Neural cell (in vitro differentiated cells): ENCODE data around the gene SMIM44. TPM values are rescaled to one million over a fixed set of nuclear protein-coding genes. Genes with fewer than 3 reads are reported as not detected.

Source experiments
- H2AFZ ChIP-seq: fragments of 200-600, 300-800 bp; sonication (generic), shearing (Covaris generic); 2 replicates; pipeline ENCODE4 v1.6.0; 2014; ENCODE audit warnings: low read depth, mild to moderate bottlenecking, antibody characterized with exemption, low read length, moderate library complexity
- H3F3A ChIP-seq: fragments of 200-600 bp; shearing (Covaris generic); 2 replicates; pipeline ENCODE4 v1.6.1; 2016; ENCODE audit warnings: mild to moderate bottlenecking, moderate library complexity, mixed read lengths, antibody characterized with exemption, low read length; ENCODE audit not compliant: insufficient read depth, poor library complexity, severe bottlenecking
- H3K27ac ChIP-seq: fragments of 200-600, 300-800 bp; sonication (generic), shearing (Covaris generic); 2 replicates; pipeline ENCODE4 v1.5.1; 2014; ENCODE audit warnings: mild to moderate bottlenecking, low read length, moderate library complexity
- H3K27me3 ChIP-seq: fragments of 300-800, 200-600 bp; sonication (generic), shearing (Covaris generic); 2 replicates; pipeline ENCODE4 v1.6.0; 2014; ENCODE audit warnings: mild to moderate bottlenecking, low read depth, low read length, moderate library complexity; ENCODE audit not compliant: insufficient read depth
- H3K36me3 ChIP-seq: fragments of 300-800, 200-600 bp; sonication (generic), shearing (Covaris generic); 2 replicates; pipeline ENCODE4 v1.5.1; 2014; ENCODE audit warnings: mild to moderate bottlenecking, antibody characterized with exemption, low read length, moderate library complexity; ENCODE audit not compliant: insufficient read depth
- H3K4me2 ChIP-seq: fragments of 300-800, 200-600 bp; sonication (generic), shearing (Covaris generic); 2 replicates; pipeline ENCODE4 v1.6.0; 2014; ENCODE audit warnings: mild to moderate bottlenecking, low read length
- H3K4me3 ChIP-seq: fragments of 300-800, 200-600 bp; sonication (generic), shearing (Covaris generic); 2 replicates; pipeline ENCODE4 v1.5.1; 2014; ENCODE audit warnings: mild to moderate bottlenecking, low read length, moderate library complexity
- H3K79me2 ChIP-seq: fragments of 200-600 bp; shearing (Covaris generic); replicated peaks from 2 replicates; pipeline ENCODE4 v1.6.0; 2014; ENCODE audit warnings: mild to moderate bottlenecking, low read length, moderate library complexity; ENCODE audit not compliant: insufficient read depth
- H3K9ac ChIP-seq: fragments of 300-800, 200-600 bp; sonication (generic), shearing (Covaris generic); 2 replicates; pipeline ENCODE4 v1.6.1; 2016; ENCODE audit warnings: mild to moderate bottlenecking, low read length, mixed read lengths
- H3K9me2 ChIP-seq: fragments of 200-600 bp; shearing (Covaris generic); 2 replicates; pipeline ENCODE4 v1.6.1; 2016; ENCODE audit warnings: mild to moderate bottlenecking, low read length, mixed read lengths; ENCODE audit not compliant: insufficient read depth
- H3K9me3 ChIP-seq: fragments of 200-600, 300-800 bp; sonication (generic), shearing (Covaris generic); 2 replicates; pipeline ENCODE4 v1.6.1; 2016; ENCODE audit warnings: mild to moderate bottlenecking, mixed run types, low read length, moderate library complexity, mixed read lengths
- H4K20me1 ChIP-seq: fragments of 200-600 bp; shearing (Covaris generic); 2 replicates; pipeline ENCODE4 v1.6.1; 2016; ENCODE audit warnings: mild to moderate bottlenecking, mixed run types; ENCODE audit not compliant: insufficient read depth
- EP300 ChIP-seq: fragments of 450-650 bp; conservative IDR thresholded peaks from 2 replicates; pipeline ENCODE4 v1.6.1; 2014; ENCODE audit warnings: antibody characterized with exemption, mild to moderate bottlenecking, moderate library complexity; ENCODE audit not compliant: poor library complexity, severe bottlenecking
- EZH2 ChIP-seq: fragments of 200-600, 300-800 bp; shearing (Covaris generic), sonication (generic); IDR thresholded peaks from 2 replicates; pipeline ENCODE4 v1.6.1; 2014; ENCODE audit warnings: antibody characterized with exemption, low read length, borderline replicate concordance, mild to moderate bottlenecking; ENCODE audit not compliant: insufficient read depth, poor library complexity, severe bottlenecking
- MXI1 ChIP-seq: fragments of 450-650 bp; conservative IDR thresholded peaks from 2 replicates; pipeline ENCODE4 v1.6.1; 2014; ENCODE audit warnings: antibody characterized with exemption, mild to moderate bottlenecking; ENCODE audit not compliant: poor library complexity, severe bottlenecking
- POLR2AphosphoS5 ChIP-seq: IDR thresholded peaks from 2 replicates; pipeline ENCODE4 v1.6.1; 2012
- RAD21 ChIP-seq: fragments of 450-650 bp; conservative IDR thresholded peaks from 2 replicates; pipeline ENCODE4 v1.6.1; 2014; ENCODE audit warnings: antibody characterized with exemption, mild to moderate bottlenecking, moderate library complexity
- SMC3 ChIP-seq: fragments of 450-650 bp; conservative IDR thresholded peaks from 2 replicates; pipeline ENCODE4 v1.6.1; 2014; ENCODE audit warnings: antibody characterized with exemption, mild to moderate bottlenecking, moderate library complexity; ENCODE audit not compliant: poor library complexity
- TAF1 ChIP-seq: IDR thresholded peaks from 2 replicates; pipeline ENCODE4 v1.6.1; 2012; ENCODE audit warnings: low read depth
- polyA plus RNA-seq: library from polyadenylated mRNA; depleted of rRNA; stranded (reverse); fragments of >200 nt; gene quantifications from 2 replicates; pipeline ENCODE4 v1.2.3, GENCODE V29; 2014
- TF ChIP-seq, protein P1 (sequence below): IDR thresholded peaks from 2 replicates; pipeline ENCODE4 v1.6.1; 2012; ENCODE audit warnings: borderline replicate concordance
- TF ChIP-seq, protein P2 (sequence below): fragments of 450-650 bp; IDR thresholded peaks from 2 replicates; pipeline ENCODE4 v1.5.1; 2014; ENCODE audit warnings: antibody characterized with exemption, mild to moderate bottlenecking, moderate library complexity; ENCODE audit not compliant: poor library complexity, severe bottlenecking

SMIM44 gene
- polyA plus RNA-seq, 1 donor from 2014 or later, result not detected

DNA sequence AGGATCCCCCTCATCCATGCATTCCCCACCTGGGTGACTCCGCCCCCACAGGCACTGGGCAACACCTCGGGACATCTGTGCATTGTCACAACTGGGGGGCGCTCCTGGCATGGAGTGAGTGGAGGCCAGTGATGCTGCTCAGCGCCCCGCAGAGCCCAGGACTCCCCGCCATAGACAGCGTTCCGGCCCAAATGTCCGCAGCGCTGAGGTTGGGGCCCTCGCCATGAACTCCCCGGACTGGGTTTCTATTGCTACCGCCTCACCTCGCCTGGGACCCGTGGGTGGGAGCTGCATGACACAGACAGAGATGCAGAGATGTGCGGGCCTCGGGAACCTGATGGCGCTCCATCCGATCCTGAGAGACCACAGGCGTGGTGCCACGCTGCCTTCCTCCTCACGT, 27.5 kb upstream of the SMIM44 start:
- H3K36me3 ChIP-seq, result no peaks in the 10 kb centered on the region
- no peak overlapping the region for H3K4me2 ChIP-seq
- H3K27me3 ChIP-seq, result no peaks in the 10 kb centered on the region
- no peaks in the 10 kb centered on the region for H3K9me2 ChIP-seq
- H3K27ac ChIP-seq, result no peak overlapping the region
- no peaks in the 10 kb centered on the region for H3K9me3 ChIP-seq
- peaks cover 67% of the 10 kb centered on the region for H3K79me2 ChIP-seq
- H3K4me3 ChIP-seq, result no peak overlapping the region
- H4K20me1 ChIP-seq, result peaks cover 27% of the 10 kb centered on the region
- no peak overlapping the region for H3K9ac ChIP-seq
- no peaks in the 10 kb centered on the region for H3F3A ChIP-seq
- TF ChIP-seq, protein P1, sequence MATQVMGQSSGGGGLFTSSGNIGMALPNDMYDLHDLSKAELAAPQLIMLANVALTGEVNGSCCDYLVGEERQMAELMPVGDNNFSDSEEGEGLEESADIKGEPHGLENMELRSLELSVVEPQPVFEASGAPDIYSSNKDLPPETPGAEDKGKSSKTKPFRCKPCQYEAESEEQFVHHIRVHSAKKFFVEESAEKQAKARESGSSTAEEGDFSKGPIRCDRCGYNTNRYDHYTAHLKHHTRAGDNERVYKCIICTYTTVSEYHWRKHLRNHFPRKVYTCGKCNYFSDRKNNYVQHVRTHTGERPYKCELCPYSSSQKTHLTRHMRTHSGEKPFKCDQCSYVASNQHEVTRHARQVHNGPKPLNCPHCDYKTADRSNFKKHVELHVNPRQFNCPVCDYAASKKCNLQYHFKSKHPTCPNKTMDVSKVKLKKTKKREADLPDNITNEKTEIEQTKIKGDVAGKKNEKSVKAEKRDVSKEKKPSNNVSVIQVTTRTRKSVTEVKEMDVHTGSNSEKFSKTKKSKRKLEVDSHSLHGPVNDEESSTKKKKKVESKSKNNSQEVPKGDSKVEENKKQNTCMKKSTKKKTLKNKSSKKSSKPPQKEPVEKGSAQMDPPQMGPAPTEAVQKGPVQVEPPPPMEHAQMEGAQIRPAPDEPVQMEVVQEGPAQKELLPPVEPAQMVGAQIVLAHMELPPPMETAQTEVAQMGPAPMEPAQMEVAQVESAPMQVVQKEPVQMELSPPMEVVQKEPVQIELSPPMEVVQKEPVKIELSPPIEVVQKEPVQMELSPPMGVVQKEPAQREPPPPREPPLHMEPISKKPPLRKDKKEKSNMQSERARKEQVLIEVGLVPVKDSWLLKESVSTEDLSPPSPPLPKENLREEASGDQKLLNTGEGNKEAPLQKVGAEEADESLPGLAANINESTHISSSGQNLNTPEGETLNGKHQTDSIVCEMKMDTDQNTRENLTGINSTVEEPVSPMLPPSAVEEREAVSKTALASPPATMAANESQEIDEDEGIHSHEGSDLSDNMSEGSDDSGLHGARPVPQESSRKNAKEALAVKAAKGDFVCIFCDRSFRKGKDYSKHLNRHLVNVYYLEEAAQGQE, result no peak
- TF ChIP-seq RAD21 (no peak), TAF1 (no peak), EP300 (no peak), MXI1 (no peak), POLR2AphosphoS5 (no peak), EZH2 (no peak), SMC3 (no peak)
- TF ChIP-seq, protein P2, sequence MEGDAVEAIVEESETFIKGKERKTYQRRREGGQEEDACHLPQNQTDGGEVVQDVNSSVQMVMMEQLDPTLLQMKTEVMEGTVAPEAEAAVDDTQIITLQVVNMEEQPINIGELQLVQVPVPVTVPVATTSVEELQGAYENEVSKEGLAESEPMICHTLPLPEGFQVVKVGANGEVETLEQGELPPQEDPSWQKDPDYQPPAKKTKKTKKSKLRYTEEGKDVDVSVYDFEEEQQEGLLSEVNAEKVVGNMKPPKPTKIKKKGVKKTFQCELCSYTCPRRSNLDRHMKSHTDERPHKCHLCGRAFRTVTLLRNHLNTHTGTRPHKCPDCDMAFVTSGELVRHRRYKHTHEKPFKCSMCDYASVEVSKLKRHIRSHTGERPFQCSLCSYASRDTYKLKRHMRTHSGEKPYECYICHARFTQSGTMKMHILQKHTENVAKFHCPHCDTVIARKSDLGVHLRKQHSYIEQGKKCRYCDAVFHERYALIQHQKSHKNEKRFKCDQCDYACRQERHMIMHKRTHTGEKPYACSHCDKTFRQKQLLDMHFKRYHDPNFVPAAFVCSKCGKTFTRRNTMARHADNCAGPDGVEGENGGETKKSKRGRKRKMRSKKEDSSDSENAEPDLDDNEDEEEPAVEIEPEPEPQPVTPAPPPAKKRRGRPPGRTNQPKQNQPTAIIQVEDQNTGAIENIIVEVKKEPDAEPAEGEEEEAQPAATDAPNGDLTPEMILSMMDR, result no peak
- H2AFZ ChIP-seq, result no peak overlapping the region

DNA sequence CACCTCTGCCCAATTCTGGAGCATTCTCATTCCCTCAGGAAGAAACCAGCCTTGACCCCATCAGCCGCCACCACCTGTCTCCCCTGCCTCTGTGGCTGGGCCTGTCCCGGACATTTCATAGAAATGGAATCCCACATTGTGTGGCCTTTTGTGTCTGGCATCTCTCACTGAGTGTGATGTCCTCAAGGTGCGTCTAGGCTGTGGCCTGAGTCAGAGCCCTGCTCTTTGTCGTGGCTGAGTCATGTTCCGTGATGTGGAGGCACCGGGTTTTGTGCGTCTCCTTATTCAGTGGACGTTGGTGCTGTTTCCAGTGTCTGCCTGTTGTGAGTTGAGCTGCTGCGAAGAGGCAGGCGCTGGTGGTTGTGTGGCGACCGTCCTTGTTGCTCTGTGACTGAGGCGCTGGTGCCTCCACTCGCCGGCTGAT, 26.3 kb upstream of the SMIM44 start:
- peaks cover 67% of the 10 kb centered on the region for H3K79me2 ChIP-seq
- no peak overlapping the region for H3K27ac ChIP-seq
- no peaks in the 10 kb centered on the region for H3K36me3 ChIP-seq
- H3K9me2 ChIP-seq, result no peaks in the 10 kb centered on the region
- H3K9ac ChIP-seq, result no peak overlapping the region
- no peaks in the 10 kb centered on the region for H3K9me3 ChIP-seq
- H3K4me2 ChIP-seq, result no peak overlapping the region
- no peak overlapping the region for H2AFZ ChIP-seq
- H3K27me3 ChIP-seq, result no peaks in the 10 kb centered on the region
- TF ChIP-seq MXI1, result no peak
- TF ChIP-seq POLR2AphosphoS5, result no peak
- TF ChIP-seq EP300, result no peak
- TF ChIP-seq, protein P2, result no peak
- TF ChIP-seq RAD21, result no peak
- TF ChIP-seq TAF1, result no peak
- no peak for TF ChIP-seq EZH2
- no peak for TF ChIP-seq SMC3
- TF ChIP-seq, protein P1, result no peak
- no peak overlapping the region for H3K4me3 ChIP-seq
- H3F3A ChIP-seq, result no peaks in the 10 kb centered on the region
- H4K20me1 ChIP-seq, result peaks cover 27% of the 10 kb centered on the region
